Measurements from ENCODE around the gene DUSP19. TPM values are rescaled to one million over a fixed set of nuclear protein-coding genes. Genes with fewer than 3 reads are reported as not detected.
A peak's percentile ranks its signal among the peaks of the same experiment; 100 is the strongest.

DUSP19 gene
- total and polyA plus RNA-seq, 2 of the 13 experiments (the other 11 are each of a cell fraction or from before 2014, with no cell fraction given): 1.3 to 1.9 TPM

DNA sequence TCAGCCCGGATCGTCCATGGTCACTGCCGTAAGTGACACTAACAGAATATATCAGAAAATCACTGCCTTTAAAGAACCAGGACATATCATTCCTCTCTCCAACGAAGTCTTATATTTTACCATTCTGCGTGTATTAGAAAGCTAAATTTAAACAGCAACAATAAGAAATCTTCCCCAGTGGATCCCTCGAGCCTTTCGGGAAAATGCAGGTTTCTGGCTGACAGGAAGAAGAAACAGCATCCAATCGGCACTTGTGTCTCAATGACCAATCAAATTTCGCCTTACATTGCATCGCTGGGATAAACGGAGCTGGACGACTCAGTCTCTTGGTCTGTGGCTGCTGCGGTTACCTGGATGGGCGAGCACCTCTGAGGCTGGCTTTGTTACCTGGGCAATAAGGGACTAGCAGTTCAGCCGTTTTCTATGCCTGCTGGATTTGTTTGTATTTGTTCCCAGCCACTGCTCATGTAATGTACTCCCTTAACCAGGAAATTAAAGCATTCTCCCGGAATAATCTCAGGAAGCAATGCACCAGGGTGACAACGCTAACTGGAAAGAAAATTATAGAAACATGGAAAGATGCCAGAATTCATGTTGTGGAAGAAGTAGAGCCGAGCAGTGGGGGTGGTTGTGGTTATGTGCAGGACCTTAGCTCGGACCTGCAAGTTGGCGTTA is at the start of gene DUSP19 (continued):
- TF ChIP-seq, protein P1, sequence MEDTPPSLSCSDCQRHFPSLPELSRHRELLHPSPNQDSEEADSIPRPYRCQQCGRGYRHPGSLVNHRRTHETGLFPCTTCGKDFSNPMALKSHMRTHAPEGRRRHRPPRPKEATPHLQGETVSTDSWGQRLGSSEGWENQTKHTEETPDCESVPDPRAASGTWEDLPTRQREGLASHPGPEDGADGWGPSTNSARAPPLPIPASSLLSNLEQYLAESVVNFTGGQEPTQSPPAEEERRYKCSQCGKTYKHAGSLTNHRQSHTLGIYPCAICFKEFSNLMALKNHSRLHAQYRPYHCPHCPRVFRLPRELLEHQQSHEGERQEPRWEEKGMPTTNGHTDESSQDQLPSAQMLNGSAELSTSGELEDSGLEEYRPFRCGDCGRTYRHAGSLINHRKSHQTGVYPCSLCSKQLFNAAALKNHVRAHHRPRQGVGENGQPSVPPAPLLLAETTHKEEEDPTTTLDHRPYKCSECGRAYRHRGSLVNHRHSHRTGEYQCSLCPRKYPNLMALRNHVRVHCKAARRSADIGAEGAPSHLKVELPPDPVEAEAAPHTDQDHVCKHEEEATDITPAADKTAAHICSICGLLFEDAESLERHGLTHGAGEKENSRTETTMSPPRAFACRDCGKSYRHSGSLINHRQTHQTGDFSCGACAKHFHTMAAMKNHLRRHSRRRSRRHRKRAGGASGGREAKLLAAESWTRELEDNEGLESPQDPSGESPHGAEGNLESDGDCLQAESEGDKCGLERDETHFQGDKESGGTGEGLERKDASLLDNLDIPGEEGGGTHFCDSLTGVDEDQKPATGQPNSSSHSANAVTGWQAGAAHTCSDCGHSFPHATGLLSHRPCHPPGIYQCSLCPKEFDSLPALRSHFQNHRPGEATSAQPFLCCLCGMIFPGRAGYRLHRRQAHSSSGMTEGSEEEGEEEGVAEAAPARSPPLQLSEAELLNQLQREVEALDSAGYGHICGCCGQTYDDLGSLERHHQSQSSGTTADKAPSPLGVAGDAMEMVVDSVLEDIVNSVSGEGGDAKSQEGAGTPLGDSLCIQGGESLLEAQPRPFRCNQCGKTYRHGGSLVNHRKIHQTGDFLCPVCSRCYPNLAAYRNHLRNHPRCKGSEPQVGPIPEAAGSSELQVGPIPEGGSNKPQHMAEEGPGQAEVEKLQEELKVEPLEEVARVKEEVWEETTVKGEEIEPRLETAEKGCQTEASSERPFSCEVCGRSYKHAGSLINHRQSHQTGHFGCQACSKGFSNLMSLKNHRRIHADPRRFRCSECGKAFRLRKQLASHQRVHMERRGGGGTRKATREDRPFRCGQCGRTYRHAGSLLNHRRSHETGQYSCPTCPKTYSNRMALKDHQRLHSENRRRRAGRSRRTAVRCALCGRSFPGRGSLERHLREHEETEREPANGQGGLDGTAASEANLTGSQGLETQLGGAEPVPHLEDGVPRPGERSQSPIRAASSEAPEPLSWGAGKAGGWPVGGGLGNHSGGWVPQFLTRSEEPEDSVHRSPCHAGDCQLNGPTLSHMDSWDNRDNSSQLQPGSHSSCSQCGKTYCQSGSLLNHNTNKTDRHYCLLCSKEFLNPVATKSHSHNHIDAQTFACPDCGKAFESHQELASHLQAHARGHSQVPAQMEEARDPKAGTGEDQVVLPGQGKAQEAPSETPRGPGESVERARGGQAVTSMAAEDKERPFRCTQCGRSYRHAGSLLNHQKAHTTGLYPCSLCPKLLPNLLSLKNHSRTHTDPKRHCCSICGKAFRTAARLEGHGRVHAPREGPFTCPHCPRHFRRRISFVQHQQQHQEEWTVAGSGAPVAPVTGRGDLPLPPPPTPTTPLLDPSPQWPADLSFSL (CRISPR knock-in tag; IDR thresholded peaks at IDR 0.05): no peak
- no peak for TF ChIP-seq RARA (CRISPR knock-in tag; IDR thresholded peaks at IDR 0.05)
- TF ChIP-seq MEF2D (CRISPR knock-in tag; IDR thresholded peaks at IDR 0.05): 0 out of 2 replicates have a peak, but pooled peaks have one; percentile 27
- no peak for TF ChIP-seq ZNF619 (CRISPR knock-in tag; IDR thresholded peaks at IDR 0.05)
- TF ChIP-seq JUNB (CRISPR knock-in tag; IDR thresholded peaks at IDR 0.05; ENCODE audit: borderline replicate concordance): no peak; the same call in 1 of the 2 replicates
- no peak for TF ChIP-seq JARID2 (CRISPR knock-in tag; IDR thresholded peaks at IDR 0.05; ENCODE audit: insufficient replicate concordance)
- TF ChIP-seq SAFB2 (CRISPR knock-in tag; IDR thresholded peaks at IDR 0.05; ENCODE audit: borderline replicate concordance, low read depth): no peak
- TF ChIP-seq SRF (IDR thresholded peaks at IDR 0.05; ENCODE audit: low read depth, low read length): no peak
- TF ChIP-seq, protein P2, sequence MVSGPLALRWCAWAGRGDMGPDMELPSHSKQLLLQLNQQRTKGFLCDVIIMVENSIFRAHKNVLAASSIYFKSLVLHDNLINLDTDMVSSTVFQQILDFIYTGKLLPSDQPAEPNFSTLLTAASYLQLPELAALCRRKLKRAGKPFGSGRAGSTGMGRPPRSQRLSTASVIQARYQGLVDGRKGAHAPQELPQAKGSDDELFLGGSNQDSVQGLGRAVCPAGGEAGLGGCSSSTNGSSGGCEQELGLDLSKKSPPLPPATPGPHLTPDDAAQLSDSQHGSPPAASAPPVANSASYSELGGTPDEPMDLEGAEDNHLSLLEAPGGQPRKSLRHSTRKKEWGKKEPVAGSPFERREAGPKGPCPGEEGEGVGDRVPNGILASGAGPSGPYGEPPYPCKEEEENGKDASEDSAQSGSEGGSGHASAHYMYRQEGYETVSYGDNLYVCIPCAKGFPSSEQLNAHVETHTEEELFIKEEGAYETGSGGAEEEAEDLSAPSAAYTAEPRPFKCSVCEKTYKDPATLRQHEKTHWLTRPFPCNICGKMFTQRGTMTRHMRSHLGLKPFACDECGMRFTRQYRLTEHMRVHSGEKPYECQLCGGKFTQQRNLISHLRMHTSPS (CRISPR knock-in tag; IDR thresholded peaks at IDR 0.05; ENCODE audit: low read depth): no peak
- TF ChIP-seq SMARCE1 (IDR thresholded peaks at IDR 0.05; ENCODE audit: borderline replicate concordance): no peak
- TF ChIP-seq MED1 (CRISPR knock-in tag; IDR thresholded peaks at IDR 0.05): peak; percentile 60
- TF ChIP-seq ZNF441 (CRISPR knock-in tag; IDR thresholded peaks at IDR 0.05; ENCODE audit: borderline replicate concordance): peak; percentile 93
- TF ChIP-seq CC2D1A (CRISPR knock-in tag; IDR thresholded peaks at IDR 0.05): no peak
- TF ChIP-seq IKZF5 (CRISPR knock-in tag; IDR thresholded peaks at IDR 0.05): peak; percentile 80
- no peak for TF ChIP-seq ZNF891 (CRISPR knock-in tag; IDR thresholded peaks at IDR 0.05)
- TF ChIP-seq ZMAT5 (CRISPR knock-in tag; IDR thresholded peaks at IDR 0.05; ENCODE audit: borderline replicate concordance, low read depth): no peak
- peak; percentile 81 for TF ChIP-seq XRCC5 (optimal IDR thresholded peaks at IDR 0.05; ENCODE audit: low read length)
- TF ChIP-seq, protein P3, sequence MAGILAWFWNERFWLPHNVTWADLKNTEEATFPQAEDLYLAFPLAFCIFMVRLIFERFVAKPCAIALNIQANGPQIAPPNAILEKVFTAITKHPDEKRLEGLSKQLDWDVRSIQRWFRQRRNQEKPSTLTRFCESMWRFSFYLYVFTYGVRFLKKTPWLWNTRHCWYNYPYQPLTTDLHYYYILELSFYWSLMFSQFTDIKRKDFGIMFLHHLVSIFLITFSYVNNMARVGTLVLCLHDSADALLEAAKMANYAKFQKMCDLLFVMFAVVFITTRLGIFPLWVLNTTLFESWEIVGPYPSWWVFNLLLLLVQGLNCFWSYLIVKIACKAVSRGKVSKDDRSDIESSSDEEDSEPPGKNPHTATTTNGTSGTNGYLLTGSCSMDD (CRISPR knock-in tag; IDR thresholded peaks at IDR 0.05): no peak
- TF ChIP-seq NR2C2 (CRISPR knock-in tag; IDR thresholded peaks at IDR 0.05; ENCODE audit: borderline replicate concordance): no peak; the same call in 1 of the 2 replicates
